Panc1 (cell line): ENCODE data around the gene IFT27. TPM values are rescaled to one million over a fixed set of nuclear protein-coding genes. Genes with fewer than 3 reads are reported as not detected.
"Not testable (repeated sequence)": the region's sequence is repeated elsewhere in the genome, so short reads cannot be mapped to it uniquely, and the experiment has no call there.

Source experiments
- ATAC-seq: fragments of 200-7000 bp; cut with Tn5 transposase; 2 replicates; pipeline ENCODE4 v1.9.1; 2020; ENCODE audit warnings: mild to moderate bottlenecking, moderate library complexity
- BruUV-seq: library from RNA; stranded (reverse); fragments of 400-500 nt; replicated peaks from 2 replicates; lab custom pipeline; 2021; lab: Mats Ljungman, UMichigan
- CTCF ChIA-PET: fragments of 300-600 bp; sonication (Branson Sonifier 250); formaldehyde crosslinking; loops from one replicate; lab custom pipeline; 2022; ENCODE audit warnings: antibody characterized with exemption; lab: Charles Lee
- POLR2A ChIA-PET: fragments of 300-600 bp; sonication (Branson Sonifier 250); formaldehyde crosslinking; loops from one replicate; lab custom pipeline; 2022; ENCODE audit warnings: antibody characterized with exemption; lab: Charles Lee
- DNase-seq: peaks from one replicate; pipeline ENCODE4 v3.0.0-alpha.2; 2010; ENCODE audit warnings: low read depth, low spot score
- H3K27ac ChIP-seq: 2 replicates; pipeline ENCODE4 v1.5.1; 2011; ENCODE audit warnings: mild to moderate bottlenecking, low read length, inconsistent platforms
- H3K27me3 ChIP-seq: fragments of 200-500 bp; sonication (Bioruptor generic); 2 replicates; pipeline ENCODE4 v1.6.0; 2014; ENCODE audit warnings: low read length, inconsistent platforms; ENCODE audit not compliant: control insufficient read depth, insufficient read depth
- H3K36me3 ChIP-seq: fragments of 200-500 bp; sonication (Bioruptor generic); 2 replicates; pipeline ENCODE4 v1.5.1; 2014; ENCODE audit warnings: inconsistent platforms, mild to moderate bottlenecking, low read length, moderate library complexity; ENCODE audit not compliant: control insufficient read depth, insufficient read depth
- H3K4me1 ChIP-seq: 2 replicates; pipeline ENCODE4 v1.5.1; 2011; ENCODE audit warnings: inconsistent platforms, mild to moderate bottlenecking, low read length, moderate library complexity; ENCODE audit not compliant: control insufficient read depth, insufficient read depth
- H3K4me3 ChIP-seq, 2 experiments: 2 replicates each; pipeline ENCODE4 v1.5.1; 2011 to 2012; ENCODE audit warnings: low read depth in 2 of 2, low read length in 2 of 2, mild to moderate bottlenecking in 2 of 2, inconsistent platforms in 1 of 2, moderate library complexity in 1 of 2
- H3K9me3 ChIP-seq: fragments of 200-500 bp; sonication (Bioruptor generic); 2 replicates; pipeline ENCODE4 v1.5.1; 2014; ENCODE audit warnings: low read depth, mild to moderate bottlenecking, inconsistent platforms, low read length, moderate library complexity; ENCODE audit not compliant: control insufficient read depth, insufficient read depth
- CTCF ChIP-seq: fragments of 450-650 bp; IDR thresholded peaks from 2 replicates; pipeline ENCODE4 v1.5.1; 2017; ENCODE audit warnings: mild to moderate bottlenecking
- POLR2AphosphoS5 ChIP-seq: IDR thresholded peaks from 2 replicates; pipeline ENCODE4 v1.6.1; 2012; ENCODE audit warnings: mild to moderate bottlenecking, low read depth, low read length, moderate library complexity
- REST ChIP-seq, 2 experiments: IDR thresholded peaks; 2 replicates each; pipeline ENCODE4 v1.6.1; 2011 to 2012; ENCODE audit warnings: low read depth in 2 of 2, control low read depth in 1 of 2, low read length in 1 of 2, mild to moderate bottlenecking in 1 of 2, moderate library complexity in 1 of 2; ENCODE audit not compliant: insufficient read depth in 1 of 2
- SIN3A ChIP-seq: IDR thresholded peaks from 2 replicates; pipeline ENCODE4 v1.6.1; 2012; ENCODE audit warnings: low read depth, mild to moderate bottlenecking, low read length, moderate library complexity, borderline replicate concordance; ENCODE audit not compliant: insufficient read depth
- TCF7L2 ChIP-seq: IDR thresholded peaks from 2 replicates; pipeline ENCODE4 v1.6.1; 2011; ENCODE audit warnings: mild to moderate bottlenecking, low read depth, low read length, inconsistent platforms
- in situ Hi-C: cut with HindIII; loops from 2 replicates; pipeline ENCODE4 v1.10.0; 2016; ENCODE audit warnings: low sequenced_read_pairs, low pct_unique_long_range_greater_than_20kb
- intact Hi-C: fragments of 100-400 bp; cut with micrococcal nuclease; formaldehyde crosslinking; loops from one replicate; pipeline ENCODE4 v1.10.0; 2022; ENCODE audit not compliant: unreplicated experiment
- total RNA-seq: library from RNA; stranded (reverse); gene quantifications from one replicate; pipeline ENCODE4 v1.2.1, GENCODE V29; 2021; ENCODE audit not compliant: unreplicated experiment

Gene IFT27
- total RNA-seq, 1 experiment from 2014 or later, result 44.4 TPM

- in situ Hi-C loops, result no loop called here
- ChIA-PET CTCF (interaction anchor here (0.7 kb wide), 1 partner anchor 209 kb away, joined by 8 read pairs; no protein-coding TSS in a partner anchor), POLR2A (interaction anchor here (0.7 kb wide), 1 partner anchor 11 kb away, joined by 3 read pairs; no protein-coding TSS in a partner anchor)
- no peaks in the 10 kb centered on the region for H3K4me1 ChIP-seq
- no peak for ATAC-seq
- no peaks in the 10 kb centered on the region for H3K36me3 ChIP-seq
- BruUV-seq, result no TSS peak
- DNase-seq, result no peak
- H3K9me3 ChIP-seq, result no peaks in the 10 kb centered on the region
- TF ChIP-seq REST (IDR thresholded peaks at IDR 0.05; ENCODE audit: insufficient read depth in 1 of 2, low read depth in 2 of 2, low read length in 1 of 2) (no peak), SIN3A (no peak), TCF7L2 (no peak), POLR2AphosphoS5 (no peak), CTCF (no peak)
- H3K4me3 ChIP-seq, result no peak overlapping the region
- intact Hi-C loops, result no loop called here
- no peak overlapping the region for H3K27ac ChIP-seq
- no peaks in the 10 kb centered on the region for H3K27me3 ChIP-seq
Observed at GRCh38 chr22:36755316-36755715, 20.6 kb downstream of the IFT27 start.

- H3K27me3 ChIP-seq, H3K4me3 ChIP-seq, POLR2A ChIA-PET, H3K27ac ChIP-seq, BruUV-seq, H3K36me3 ChIP-seq, intact Hi-C loops, H3K4me1 ChIP-seq, ATAC-seq, H3K9me3 ChIP-seq, DNase-seq, in situ Hi-C loops: not testable (repeated sequence)
- CTCF ChIA-PET, result interaction anchor here (0.7 kb wide), 1 partner anchor 208 kb away, joined by 8 read pairs; no protein-coding TSS in a partner anchor
Observed at GRCh38 chr22:36754881-36755280, 21.0 kb downstream of the IFT27 start.

- no peak for TF ChIP-seq POLR2AphosphoS5
- no peak for TF ChIP-seq SIN3A
- TF ChIP-seq REST (IDR thresholded peaks at IDR 0.05; ENCODE audit: insufficient read depth in 1 of 2, low read depth in 2 of 2, low read length in 1 of 2), result no peak
- TF ChIP-seq CTCF, result no peak
- no peak for TF ChIP-seq TCF7L2
- Histone ChIP-seq H3K9me3 (no peaks in the 10 kb centered on the region), H3K4me1 (no peaks in the 10 kb centered on the region), H3K36me3 (no peaks in the 10 kb centered on the region), H3K4me3 (no peak overlapping the region), H3K27me3 (no peaks in the 10 kb centered on the region), H3K27ac (no peak overlapping the region)
- no TSS peak for BruUV-seq
- no peak for ATAC-seq
- POLR2A ChIA-PET, result no interaction called here
- intact Hi-C loops, result no loop called here
- no peak for DNase-seq
- CTCF ChIA-PET, result no interaction called here
- in situ Hi-C loops, result no loop called here
Observed at GRCh38 chr22:36753916-36754315, 22.0 kb downstream of the IFT27 start.
